ENCODE results near the gene RC3H2.
"Not testable (repeated sequence)": the region's sequence is repeated elsewhere in the genome, so short reads cannot be mapped to it uniquely, and the experiment has no call there.

RC3H2 gene

DNA sequence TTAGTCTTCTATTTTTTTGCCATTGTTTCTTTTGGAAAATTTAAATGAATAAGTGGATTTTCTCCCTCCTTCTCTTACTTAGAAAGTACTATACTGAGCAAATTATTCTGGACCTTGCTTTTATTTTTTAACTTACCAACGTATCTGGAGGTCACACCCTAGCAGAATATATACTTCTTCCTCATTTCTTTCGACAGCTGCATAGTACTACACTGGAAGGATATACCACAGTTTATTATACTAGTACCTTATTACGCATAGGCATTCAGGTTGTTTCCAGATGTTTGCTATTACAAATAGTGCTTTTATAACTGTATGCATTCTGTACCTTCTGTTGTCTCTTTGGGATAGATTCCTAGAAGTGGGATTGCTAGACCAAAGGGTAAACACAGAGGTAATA lies 16.7 kb downstream of the RC3H2 start:
- H3K4me1 Mint-ChIP-seq (ENCODE audit: low read depth) = no peaks in the 10 kb centered on the region
- no peak for DNase-seq (ENCODE audit: low spot score)
- H3K27ac Mint-ChIP-seq = no peak overlapping the region
- no peak overlapping the region for H3K4me3 Mint-ChIP-seq
- H3K9me3 Mint-ChIP-seq = no peaks in the 10 kb centered on the region
- peaks cover 32% of the 10 kb centered on the region for H3K36me3 Mint-ChIP-seq (ENCODE audit: low read depth)
- H3K27me3 Mint-ChIP-seq (ENCODE audit: low read depth) = no peaks in the 10 kb centered on the region

DNA sequence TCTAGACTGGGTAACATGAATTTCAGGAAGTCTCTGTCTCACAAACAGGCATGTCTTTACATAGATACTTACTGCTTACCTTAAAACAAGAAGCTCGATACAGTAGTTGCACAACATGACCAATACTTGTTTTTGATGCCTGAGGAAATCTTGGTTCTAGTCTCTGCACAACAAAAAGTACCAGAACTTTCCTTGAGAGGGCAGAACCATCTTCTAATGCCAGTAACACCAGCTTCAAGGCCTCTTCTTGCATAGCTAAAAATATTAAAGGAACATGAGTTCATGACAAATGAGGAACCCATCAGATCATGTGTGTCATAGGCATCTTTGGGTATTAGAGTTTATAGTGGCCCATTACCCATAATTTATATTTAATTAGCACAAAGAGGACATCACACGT lies 22.0 kb downstream of the RC3H2 start:
- H3K4me1 Mint-ChIP-seq (ENCODE audit: low read depth) = peaks cover 5% of the 10 kb centered on the region
- H3K4me3 Mint-ChIP-seq = no peak overlapping the region
- no peaks in the 10 kb centered on the region for H3K27me3 Mint-ChIP-seq (ENCODE audit: low read depth)
- H3K9me3 Mint-ChIP-seq = no peaks in the 10 kb centered on the region
- DNase-seq (ENCODE audit: low spot score) = no peak
- no peak overlapping the region for H3K27ac Mint-ChIP-seq
- H3K36me3 Mint-ChIP-seq (ENCODE audit: low read depth) = peaks cover 40% of the 10 kb centered on the region

DNA sequence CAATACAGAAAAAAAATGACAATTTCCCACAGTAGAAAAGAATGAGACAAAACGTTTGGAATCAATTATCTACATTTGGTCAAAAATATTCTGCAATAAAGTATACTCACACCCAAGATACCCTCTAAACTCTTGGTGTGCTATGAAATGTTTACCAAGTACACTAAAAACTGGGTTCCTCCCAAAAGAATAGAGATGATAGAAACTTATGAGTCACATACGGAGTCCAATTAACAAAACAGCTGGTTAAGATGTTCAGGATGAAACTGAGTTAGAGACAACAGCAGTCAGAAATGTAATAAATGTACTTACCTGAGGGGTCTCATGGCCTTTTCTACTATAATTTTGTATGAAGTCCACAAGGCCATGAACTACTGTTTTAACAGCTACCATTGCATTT lies 25.7 kb downstream of the RC3H2 start:
- no peaks in the 10 kb centered on the region for H3K27me3 Mint-ChIP-seq (ENCODE audit: low read depth)
- no peaks in the 10 kb centered on the region for H3K9me3 Mint-ChIP-seq
- H3K36me3 Mint-ChIP-seq (ENCODE audit: low read depth) = peaks cover 60% of the 10 kb centered on the region
- H3K4me1 Mint-ChIP-seq (ENCODE audit: low read depth) = peaks cover 5% of the 10 kb centered on the region
- DNase-seq (ENCODE audit: low spot score) = no peak
- no peak overlapping the region for H3K27ac Mint-ChIP-seq
- no peak overlapping the region for H3K4me3 Mint-ChIP-seq

DNA sequence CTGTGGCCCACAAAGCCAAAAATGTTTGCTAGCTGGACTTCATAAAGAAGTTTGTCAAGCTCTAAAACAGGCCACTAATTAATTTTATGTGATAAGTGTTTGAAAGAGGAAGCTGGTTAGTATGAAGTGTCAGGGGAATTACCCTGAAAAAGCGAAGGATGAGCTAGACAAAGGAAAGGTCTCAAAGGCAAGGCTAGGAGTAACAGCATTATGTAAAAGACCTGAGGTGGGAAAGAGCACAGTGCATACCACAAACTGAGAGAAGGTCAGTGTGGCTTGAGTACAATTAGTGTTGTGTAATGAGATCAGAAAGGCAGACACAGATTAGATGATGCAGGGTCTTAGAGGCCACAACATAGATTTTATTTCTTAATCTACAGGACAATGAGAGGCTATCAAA lies 29.6 kb downstream of the RC3H2 start:
- Mint-ChIP-seq H3K4me1 (ENCODE audit: low read depth) (no peaks in the 10 kb centered on the region), H3K27ac (no peak overlapping the region), H3K36me3 (ENCODE audit: low read depth) (peaks cover 54% of the 10 kb centered on the region), H3K9me3 (no peaks in the 10 kb centered on the region), H3K4me3 (no peak overlapping the region), H3K27me3 (ENCODE audit: low read depth) (no peaks in the 10 kb centered on the region)
- DNase-seq (ENCODE audit: low spot score) = no peak

DNA sequence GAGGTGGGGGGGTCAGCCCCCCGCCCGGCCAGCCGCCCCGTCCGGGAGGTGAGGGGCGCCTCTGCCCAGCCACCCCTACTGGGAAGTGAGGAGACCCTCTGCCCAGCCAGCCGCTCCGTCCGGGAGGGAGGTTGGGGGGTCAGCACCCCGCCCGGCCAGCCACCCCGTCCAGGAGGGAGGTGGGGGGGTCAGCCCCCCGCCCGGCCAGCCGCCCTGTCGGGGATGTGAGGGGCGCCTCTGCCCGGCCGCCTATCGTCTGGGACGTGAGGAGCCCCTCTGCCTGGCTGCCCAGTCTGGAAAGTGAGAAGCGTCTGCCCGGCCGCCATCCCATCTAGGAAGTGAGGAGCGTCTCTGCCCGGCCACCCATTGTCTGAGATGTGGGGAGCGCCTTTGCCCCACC lies 37.9 kb downstream of the RC3H2 start:
- not testable (repeated sequence) for H3K4me1 Mint-ChIP-seq (ENCODE audit: low read depth); H3K27me3 Mint-ChIP-seq (ENCODE audit: low read depth)

DNA sequence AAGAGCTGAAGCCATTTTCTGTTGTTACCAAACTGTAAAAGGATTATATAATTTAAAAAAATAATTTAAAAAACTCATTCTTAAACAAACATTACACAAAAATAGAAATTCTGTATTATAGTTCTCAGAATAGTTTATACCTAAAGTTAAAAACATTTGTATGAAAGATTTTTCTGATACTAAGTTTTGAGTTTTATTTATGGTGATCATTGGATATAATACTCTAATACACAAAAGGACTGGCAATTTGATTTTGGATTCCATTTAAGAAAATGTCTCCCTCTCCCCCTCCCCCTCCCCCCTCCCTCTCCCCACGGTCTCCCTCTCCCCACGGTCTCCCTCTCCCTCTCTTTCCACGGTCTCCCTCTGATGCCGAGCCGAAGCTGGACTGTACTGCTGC lies 39.1 kb downstream of the RC3H2 start:
- Mint-ChIP-seq H3K27me3 (ENCODE audit: low read depth) (no peaks in the 10 kb centered on the region), H3K27ac (no peak overlapping the region), H3K36me3 (ENCODE audit: low read depth) (peaks cover 42% of the 10 kb centered on the region), H3K4me3 (no peak overlapping the region), H3K9me3 (no peaks in the 10 kb centered on the region), H3K4me1 (ENCODE audit: low read depth) (no peaks in the 10 kb centered on the region)
- no peak for DNase-seq (ENCODE audit: low spot score)

More for the DNA sequence above, 37.9 kb downstream of the RC3H2 start:
- H3K27ac Mint-ChIP-seq; H3K9me3 Mint-ChIP-seq; H3K4me3 Mint-ChIP-seq; DNase-seq (ENCODE audit: low spot score): not testable (repeated sequence)
- peaks cover 47% of the 10 kb centered on the region for H3K36me3 Mint-ChIP-seq (ENCODE audit: low read depth)

DNA sequence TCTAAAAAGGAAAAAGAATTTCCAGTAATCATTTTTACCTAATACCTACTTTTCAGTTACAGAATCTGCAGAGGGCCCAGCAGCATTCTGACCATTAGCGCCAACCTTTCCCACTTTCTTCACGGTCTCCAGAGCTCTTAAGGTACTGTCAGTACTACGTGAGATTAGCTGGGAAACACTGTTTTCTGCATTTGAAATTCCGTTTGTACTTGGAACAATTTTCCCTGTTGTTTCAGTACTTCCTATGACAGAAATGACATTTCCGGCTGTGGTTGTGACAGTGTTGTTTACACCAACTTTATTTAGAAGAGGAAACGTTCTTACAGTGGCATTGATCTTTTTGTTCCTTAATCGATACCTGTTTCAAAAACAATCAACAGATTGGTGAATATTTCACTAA lies 39.9 kb downstream of the RC3H2 start:
- no peak overlapping the region for H3K27ac Mint-ChIP-seq
- no peak overlapping the region for H3K4me3 Mint-ChIP-seq
- no peaks in the 10 kb centered on the region for H3K9me3 Mint-ChIP-seq
- H3K27me3 Mint-ChIP-seq (ENCODE audit: low read depth) = no peaks in the 10 kb centered on the region
- H3K4me1 Mint-ChIP-seq (ENCODE audit: low read depth) = no peaks in the 10 kb centered on the region
- peaks cover 34% of the 10 kb centered on the region for H3K36me3 Mint-ChIP-seq (ENCODE audit: low read depth)
- DNase-seq (ENCODE audit: low spot score) = no peak

DNA sequence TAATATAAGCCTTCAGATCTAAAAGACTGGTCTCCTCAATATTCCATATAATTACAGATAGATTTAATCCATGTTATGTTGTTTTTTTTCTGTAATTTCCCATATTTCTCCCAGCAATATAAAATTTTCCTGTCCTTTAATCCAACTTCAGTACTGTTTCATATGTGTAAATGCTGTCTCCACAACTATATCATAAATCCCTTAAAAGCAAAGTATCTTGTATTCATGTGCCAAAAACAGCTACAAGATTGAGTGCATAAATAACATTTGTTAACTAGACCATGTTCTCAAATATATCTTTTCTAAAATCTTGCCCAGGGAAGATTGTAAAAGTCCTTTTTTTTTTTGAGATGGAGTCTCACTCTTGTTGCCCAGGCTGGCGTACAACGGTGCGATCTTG lies 41.8 kb downstream of the RC3H2 start:
- no peaks in the 10 kb centered on the region for H3K9me3 Mint-ChIP-seq
- H3K27me3 Mint-ChIP-seq (ENCODE audit: low read depth) = no peaks in the 10 kb centered on the region
- no peak for DNase-seq (ENCODE audit: low spot score)
- no peaks in the 10 kb centered on the region for H3K4me1 Mint-ChIP-seq (ENCODE audit: low read depth)
- H3K4me3 Mint-ChIP-seq = no peak overlapping the region
- H3K36me3 Mint-ChIP-seq (ENCODE audit: low read depth) = peaks cover 33% of the 10 kb centered on the region
- no peak overlapping the region for H3K27ac Mint-ChIP-seq

DNA sequence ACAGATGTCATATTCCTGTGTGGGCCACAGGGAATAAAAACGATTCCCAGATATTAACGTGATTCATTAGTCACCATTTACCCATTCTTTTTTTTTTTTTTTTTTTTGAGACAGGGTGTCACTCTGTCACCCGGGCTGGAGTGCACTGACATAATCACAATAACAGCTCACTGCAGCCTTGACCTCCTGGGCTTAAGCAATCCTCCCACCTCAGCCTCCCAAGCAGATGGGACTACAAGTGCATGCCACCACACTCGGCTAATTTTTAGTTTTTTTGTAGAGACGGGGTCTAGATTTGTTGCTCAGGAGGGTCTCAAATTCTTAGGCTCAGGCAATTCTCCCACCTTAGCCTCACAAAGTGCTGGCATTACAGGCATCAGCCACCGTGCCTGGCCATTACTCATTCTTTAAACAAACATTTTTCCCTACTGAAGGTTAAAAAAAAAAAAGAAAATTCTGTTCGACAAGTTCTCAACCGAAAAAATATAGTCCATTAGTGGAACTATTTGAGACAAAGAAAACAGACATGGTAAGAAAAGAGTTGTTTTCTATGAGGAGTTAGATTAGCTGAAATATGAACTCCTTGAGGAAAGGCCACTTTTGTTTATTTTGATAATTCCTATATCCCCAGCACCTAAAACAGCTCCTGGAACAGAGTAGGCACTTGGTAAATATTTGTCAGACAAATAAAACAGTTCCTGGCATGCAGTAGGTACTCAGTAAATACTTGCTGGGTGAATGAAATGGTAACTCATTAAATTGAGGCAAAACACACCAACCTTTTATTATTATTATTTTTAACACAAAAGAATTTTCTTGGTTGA lies 44.6 kb downstream of the RC3H2 start:
- peaks cover 40% of the 10 kb centered on the region for H3K36me3 Mint-ChIP-seq (ENCODE audit: low read depth)
- no peaks in the 10 kb centered on the region for H3K9me3 Mint-ChIP-seq
- H3K27ac Mint-ChIP-seq = no peak overlapping the region
- H3K27me3 Mint-ChIP-seq (ENCODE audit: low read depth) = no peaks in the 10 kb centered on the region
- no peak overlapping the region for H3K4me3 Mint-ChIP-seq
- DNase-seq (ENCODE audit: low spot score) = no peak
- H3K4me1 Mint-ChIP-seq (ENCODE audit: low read depth) = no peaks in the 10 kb centered on the region

DNA sequence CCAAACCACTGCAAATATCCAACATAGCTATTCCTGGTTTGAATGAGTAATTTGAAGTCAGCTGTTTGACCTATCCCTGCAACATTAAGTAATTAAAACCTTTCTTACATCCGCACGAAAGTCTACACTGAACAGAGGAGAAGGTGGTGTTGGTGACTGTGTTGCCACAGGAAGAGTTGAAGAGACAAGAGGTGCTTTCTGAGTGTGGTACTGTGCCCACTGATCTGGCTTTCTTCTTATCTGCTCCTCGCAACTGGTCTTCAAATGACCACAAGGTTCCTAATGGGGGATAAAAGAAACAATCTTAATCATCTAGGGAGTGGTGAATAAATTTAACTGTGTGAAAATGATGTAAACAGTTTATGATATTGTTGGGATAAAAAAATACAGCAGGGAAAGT lies 47.3 kb downstream of the RC3H2 start:
- no peak overlapping the region for H3K27ac Mint-ChIP-seq
- DNase-seq (ENCODE audit: low spot score) = no peak
- no peak overlapping the region for H3K4me3 Mint-ChIP-seq
- no peaks in the 10 kb centered on the region for H3K27me3 Mint-ChIP-seq (ENCODE audit: low read depth)
- no peaks in the 10 kb centered on the region for H3K4me1 Mint-ChIP-seq (ENCODE audit: low read depth)
- H3K36me3 Mint-ChIP-seq (ENCODE audit: low read depth) = peaks cover 46% of the 10 kb centered on the region
- no peaks in the 10 kb centered on the region for H3K9me3 Mint-ChIP-seq

DNA sequence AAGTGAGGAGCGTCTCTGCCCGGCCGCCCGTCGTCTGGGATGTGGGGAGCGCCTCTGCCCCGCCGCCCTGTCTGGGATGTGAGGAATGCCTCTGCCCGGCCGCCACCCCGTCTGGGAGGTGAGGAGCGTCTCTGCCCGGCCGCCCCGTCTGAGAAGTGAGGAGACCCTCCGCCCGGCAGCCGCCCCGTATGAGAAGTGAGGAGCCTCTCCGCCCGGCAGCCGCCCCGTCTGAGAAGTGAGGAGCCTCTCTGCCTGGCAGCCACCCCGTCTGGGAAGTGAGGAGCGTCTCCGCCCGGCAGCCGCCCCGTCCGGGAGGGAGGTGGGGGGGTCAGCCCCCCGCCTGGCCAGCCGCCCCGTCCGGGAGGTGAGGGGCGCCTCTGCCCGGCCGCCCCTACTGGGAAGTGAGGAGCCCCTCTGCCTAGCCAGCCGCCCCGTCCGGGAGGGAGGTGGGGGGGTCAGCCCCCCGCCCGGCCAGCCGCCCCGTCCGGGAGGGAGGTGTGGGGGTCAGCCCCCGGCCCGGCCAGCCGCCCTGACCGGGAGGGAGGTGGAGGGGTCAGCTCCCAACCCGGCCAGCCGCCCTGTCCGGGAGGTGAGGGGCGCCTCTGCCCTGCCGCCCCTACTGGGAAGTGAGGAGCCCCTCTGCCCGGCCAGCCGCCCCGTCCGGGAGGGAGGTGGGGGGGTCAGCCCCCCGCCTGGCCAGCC lies 52.9 kb downstream of the RC3H2 start:
- not testable (repeated sequence) for H3K27ac Mint-ChIP-seq

DNA sequence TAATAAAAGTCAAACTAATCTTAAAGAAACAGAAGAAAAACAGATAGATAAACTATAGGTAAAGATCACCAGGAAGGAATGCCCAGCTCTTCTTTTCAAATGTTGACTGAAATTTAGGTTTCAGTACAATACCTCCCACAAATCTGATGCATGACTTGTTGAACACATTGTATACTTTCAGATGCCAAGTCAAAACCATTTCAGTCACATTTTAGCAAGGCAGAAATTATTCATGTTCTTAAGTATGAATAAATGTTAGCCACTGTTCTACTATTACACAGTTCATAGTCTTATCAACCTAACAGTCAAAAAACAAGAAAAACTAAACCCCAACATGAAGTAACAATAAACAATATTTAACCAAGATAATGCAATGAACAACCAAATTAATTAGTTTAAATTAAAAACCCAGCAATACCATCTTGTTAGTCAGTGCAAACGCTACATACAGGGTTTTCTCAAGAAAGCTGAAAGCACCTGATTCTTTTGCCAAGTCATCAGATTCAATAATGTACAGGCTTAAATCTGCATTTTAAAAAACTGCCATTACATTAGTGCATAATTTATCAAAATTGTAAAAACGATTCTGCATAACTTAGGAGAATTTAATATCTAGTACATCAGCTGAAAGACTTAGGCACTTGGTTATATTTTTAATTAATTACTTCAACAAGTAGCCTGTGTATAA lies 56.8 kb downstream of the RC3H2 start:
- Mint-ChIP-seq H3K4me1 (ENCODE audit: low read depth) (peaks cover 41% of the 10 kb centered on the region), H3K9me3 (no peaks in the 10 kb centered on the region), H3K36me3 (ENCODE audit: low read depth) (peaks cover 48% of the 10 kb centered on the region), H3K27me3 (ENCODE audit: low read depth) (no peaks in the 10 kb centered on the region), H3K27ac (no peak overlapping the region), H3K4me3 (no peak overlapping the region)
- DNase-seq (ENCODE audit: low spot score) = no peak

More for the DNA sequence above, 52.9 kb downstream of the RC3H2 start:
- not testable (repeated sequence) for H3K9me3 Mint-ChIP-seq; H3K27me3 Mint-ChIP-seq (ENCODE audit: low read depth); DNase-seq (ENCODE audit: low spot score); H3K4me3 Mint-ChIP-seq
- H3K4me1 Mint-ChIP-seq (ENCODE audit: low read depth) = peaks cover 19% of the 10 kb centered on the region
- peaks cover 52% of the 10 kb centered on the region for H3K36me3 Mint-ChIP-seq (ENCODE audit: low read depth)

DNA sequence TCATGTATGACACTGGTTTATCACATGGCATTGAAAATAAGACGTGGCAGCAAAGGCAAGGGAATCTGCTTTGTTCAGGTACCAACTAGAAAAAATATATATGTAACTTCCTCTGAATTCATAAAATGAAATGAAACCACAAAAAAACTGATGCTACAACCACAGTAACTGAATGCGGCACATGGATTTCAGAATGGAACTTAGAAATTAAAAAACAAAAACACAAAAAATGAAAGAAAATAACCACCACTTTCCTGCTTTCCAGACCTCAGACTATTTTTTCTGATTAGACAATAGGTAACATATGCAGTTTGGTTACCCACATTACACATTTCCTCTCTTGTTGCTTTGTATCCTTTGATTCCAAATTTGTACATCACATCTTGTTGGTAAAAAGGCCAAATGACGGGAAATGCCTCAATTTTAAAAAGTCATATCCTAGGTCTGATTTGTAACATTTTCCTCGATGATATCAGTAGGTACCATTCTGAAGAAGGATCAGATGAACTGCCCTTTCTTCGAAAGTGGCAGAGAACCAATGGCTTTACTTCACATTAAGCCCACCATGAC lies 58.7 kb downstream of the RC3H2 start:
- Mint-ChIP-seq H3K27ac (peak overlapping the region; percentile 85), H3K4me1 (ENCODE audit: low read depth) (peaks cover 41% of the 10 kb centered on the region), H3K9me3 (no peaks in the 10 kb centered on the region), H3K27me3 (ENCODE audit: low read depth) (no peaks in the 10 kb centered on the region), H3K36me3 (ENCODE audit: low read depth) (peaks cover 50% of the 10 kb centered on the region), H3K4me3 (peak overlapping the region; percentile 59)
- no peak for DNase-seq (ENCODE audit: low spot score)

DNA sequence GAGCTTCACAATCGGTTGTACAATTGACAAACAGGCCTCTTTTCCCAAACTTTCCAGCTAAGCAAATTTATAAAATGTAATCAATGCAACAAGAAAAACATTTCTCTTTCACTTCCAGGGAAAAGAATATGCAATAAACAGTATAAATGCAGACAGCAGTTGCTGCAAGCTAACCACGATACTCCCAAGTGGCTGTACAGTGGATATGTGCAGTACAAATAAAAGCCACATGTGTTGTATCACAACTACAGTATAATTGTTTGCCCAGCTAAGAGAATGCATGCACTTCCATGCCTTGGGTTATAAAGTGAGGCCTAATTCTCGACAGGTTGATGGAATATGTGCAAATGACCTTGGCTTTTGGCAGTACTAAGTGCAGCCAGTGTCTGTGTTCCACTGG lies 60.0 kb downstream of the RC3H2 start:
- Mint-ChIP-seq H3K27ac (no peak overlapping the region), H3K36me3 (ENCODE audit: low read depth) (peaks cover 38% of the 10 kb centered on the region), H3K27me3 (ENCODE audit: low read depth) (no peaks in the 10 kb centered on the region), H3K9me3 (no peaks in the 10 kb centered on the region), H3K4me1 (ENCODE audit: low read depth) (peaks cover 39% of the 10 kb centered on the region), H3K4me3 (no peak overlapping the region)
- DNase-seq (ENCODE audit: low spot score) = no peak
